Stimulated activated effector memory CD8-positive, alpha-beta T cell treated with anti-CD3 and anti-CD28 coated beads, Interleukin-12 subunit alpha, Interleukin-12 subunit beta, amount 100 ng/mL, for 72 hours (primary cell): ENCODE measurements around the gene LAMC2.

ENCODE experiments used
- ATAC-seq: fragments of 150-1000 bp; cut with Tn5 transposase; 2 replicates; pipeline ENCODE4 v1.10.0; 2021
- DNase-seq, 2 donors: peaks; one replicate each; pipeline ENCODE4 v3.0.0; 2021 to 2022; ENCODE audit warnings: low spot score in 2 of 2
- H3K27ac Mint-ChIP-seq: one replicate; pipeline ENCODE4 v1.8.0; 2022; ENCODE audit warnings: mild to moderate bottlenecking, mixed read lengths
- H3K36me3 Mint-ChIP-seq: one replicate; pipeline ENCODE4 v1.8.0; 2022; ENCODE audit warnings: mild to moderate bottlenecking, mixed read lengths
- H3K4me1 Mint-ChIP-seq: one replicate; pipeline ENCODE4 v1.8.0; 2022; ENCODE audit warnings: mixed read lengths
- H3K4me3 Mint-ChIP-seq: one replicate; pipeline ENCODE4 v1.8.0; 2022; ENCODE audit warnings: mild to moderate bottlenecking, mixed read lengths
- H3K9me3 Mint-ChIP-seq: one replicate; pipeline ENCODE4 v1.8.0; 2022; ENCODE audit warnings: mixed read lengths

Gene LAMC2

DNA sequence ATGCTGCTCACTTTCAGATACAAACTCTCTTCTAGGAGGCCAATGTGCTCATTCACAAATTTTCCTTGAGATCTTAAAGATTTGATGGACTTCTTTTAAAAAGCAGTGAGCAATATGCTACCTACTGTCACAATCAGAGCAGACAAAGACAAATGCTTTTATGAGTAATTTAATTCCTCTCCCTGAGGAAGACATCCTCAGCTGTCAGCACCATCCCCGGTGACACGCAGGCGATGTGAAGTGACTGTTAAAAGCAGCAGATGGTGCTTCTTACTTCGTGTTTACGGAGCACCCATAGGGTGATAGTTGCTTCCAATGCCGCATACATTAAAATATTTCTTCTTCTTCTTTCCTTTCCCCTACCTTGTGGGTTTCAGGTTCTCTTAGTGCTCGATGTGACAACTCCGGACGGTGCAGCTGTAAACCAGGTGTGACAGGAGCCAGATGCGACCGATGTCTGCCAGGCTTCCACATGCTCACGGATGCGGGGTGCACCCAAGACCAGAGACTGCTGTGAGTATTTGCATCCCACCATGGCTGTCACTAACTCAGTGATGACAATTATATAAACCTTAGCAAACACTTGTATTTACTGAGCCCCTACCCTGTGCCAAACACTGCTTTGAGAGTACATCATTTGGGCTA, 29.1 kb downstream of the LAMC2 start:
- no peak overlapping the region for H3K27ac Mint-ChIP-seq
- ATAC-seq = no peak
- no peaks in the 10 kb centered on the region for H3K36me3 Mint-ChIP-seq
- H3K9me3 Mint-ChIP-seq = no peaks in the 10 kb centered on the region
- DNase-seq = no peak
- H3K4me1 Mint-ChIP-seq = no peaks in the 10 kb centered on the region
- no peak overlapping the region for H3K4me3 Mint-ChIP-seq

DNA sequence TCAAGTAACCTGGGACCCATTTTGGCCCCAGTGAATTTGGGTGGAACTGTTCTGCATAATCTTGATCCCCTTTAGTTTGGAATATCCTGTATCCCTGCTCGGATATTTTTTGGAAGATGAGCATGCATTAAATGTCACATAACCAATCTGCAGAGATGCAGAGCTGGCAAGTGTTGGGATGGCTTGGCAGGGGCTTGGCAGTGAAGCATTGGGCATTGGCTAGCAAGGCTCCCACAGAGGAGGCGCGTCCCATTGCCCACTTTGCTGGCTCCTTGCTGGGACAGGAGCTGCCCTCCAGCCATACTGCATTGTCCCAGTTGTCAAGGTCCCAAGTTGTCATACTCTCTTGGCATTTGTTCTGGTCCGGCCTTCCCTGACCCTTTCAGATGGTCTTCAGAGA, 29.9 kb downstream of the LAMC2 start:
- ATAC-seq (no peak), DNase-seq (no peak)
- Mint-ChIP-seq H3K9me3 (no peaks in the 10 kb centered on the region), H3K36me3 (no peaks in the 10 kb centered on the region), H3K4me1 (no peaks in the 10 kb centered on the region), H3K27ac (no peak overlapping the region), H3K4me3 (no peak overlapping the region)

DNA sequence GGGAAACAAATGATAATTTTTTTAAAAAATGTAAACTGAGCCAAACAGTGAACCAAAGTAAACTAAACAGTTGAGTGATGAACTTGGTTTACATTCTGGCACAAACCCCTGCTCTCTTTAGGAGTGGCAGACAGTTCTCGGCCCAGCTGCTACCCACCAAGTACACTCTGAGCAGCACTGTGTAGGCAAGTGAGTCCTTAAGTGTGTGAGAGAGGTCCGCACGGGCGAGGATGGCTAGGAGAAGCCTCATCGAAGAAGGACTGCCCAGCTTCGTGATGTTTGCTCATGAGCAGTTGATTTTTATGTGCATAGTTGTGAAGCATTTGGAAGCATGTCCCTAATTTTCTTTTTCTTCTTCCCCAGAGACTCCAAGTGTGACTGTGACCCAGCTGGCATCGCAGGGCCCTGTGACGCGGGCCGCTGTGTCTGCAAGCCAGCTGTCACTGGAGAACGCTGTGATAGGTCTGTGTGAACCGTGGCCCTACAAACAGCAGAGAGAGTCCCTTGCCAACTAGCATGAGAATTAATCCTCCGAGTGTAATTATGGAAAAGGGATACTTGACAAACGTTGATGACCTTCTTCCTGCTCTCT, 32.1 kb downstream of the LAMC2 start:
- Mint-ChIP-seq H3K9me3 (no peaks in the 10 kb centered on the region), H3K4me1 (no peaks in the 10 kb centered on the region), H3K36me3 (no peaks in the 10 kb centered on the region), H3K27ac (no peak overlapping the region), H3K4me3 (no peak overlapping the region)
- ATAC-seq = no peak
- DNase-seq = no peak

DNA sequence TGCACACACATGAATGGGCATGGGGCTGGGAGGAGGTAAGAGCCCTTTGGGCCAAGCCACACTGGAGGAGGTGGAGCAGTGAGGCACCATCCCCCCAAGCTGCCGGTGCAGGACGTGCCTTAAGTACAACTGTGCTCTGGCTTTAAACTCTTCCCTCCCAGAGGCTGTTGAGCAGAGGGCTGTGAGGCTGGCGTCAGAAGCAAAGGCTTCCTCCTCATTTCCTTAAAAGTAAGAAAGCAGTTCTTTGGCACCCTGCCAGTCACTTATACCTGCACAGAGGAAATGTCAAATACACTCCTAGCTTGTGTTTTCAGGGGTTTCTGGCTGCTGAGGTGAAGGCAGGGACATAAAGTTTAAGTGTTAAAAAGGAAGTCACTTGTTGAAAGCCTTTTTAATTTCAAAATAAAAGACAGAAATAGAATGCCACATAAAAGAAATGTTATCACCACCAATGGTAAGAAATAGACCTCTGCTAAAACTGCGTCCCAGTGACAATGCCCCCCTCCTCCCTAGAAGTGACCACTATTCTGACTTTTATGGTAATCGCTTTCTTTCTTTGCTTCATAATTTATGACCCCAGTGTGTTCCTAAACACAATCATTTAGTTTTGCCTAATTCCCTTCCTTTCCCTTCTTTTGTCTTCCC, 33.0 kb downstream of the LAMC2 start:
- Mint-ChIP-seq H3K9me3 (no peaks in the 10 kb centered on the region), H3K27ac (no peak overlapping the region), H3K36me3 (no peaks in the 10 kb centered on the region), H3K4me1 (no peaks in the 10 kb centered on the region), H3K4me3 (no peak overlapping the region)
- ATAC-seq = peak; percentile 9
- DNase-seq = no peak

DNA sequence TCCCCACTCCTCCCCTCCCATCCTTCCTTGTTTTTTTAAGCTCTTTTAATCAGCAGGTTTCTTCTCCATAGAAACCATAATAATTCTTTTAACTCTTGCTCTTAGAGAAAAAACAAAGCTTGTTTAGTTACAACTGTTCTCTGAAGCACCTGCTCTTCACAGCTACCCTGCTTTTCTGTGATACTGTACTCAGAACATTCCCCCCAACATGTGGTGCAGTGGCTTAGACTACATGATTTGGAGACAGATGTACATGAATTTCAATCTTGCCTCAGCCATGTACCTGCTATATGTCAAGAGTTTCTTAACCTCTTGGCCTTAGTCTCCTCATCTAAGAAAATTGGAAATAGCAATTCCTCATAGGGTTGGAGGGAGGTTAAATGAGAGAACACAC, 33.5 kb downstream of the LAMC2 start:
- no peak overlapping the region for H3K27ac Mint-ChIP-seq
- DNase-seq = no peak
- no peaks in the 10 kb centered on the region for H3K4me1 Mint-ChIP-seq
- H3K36me3 Mint-ChIP-seq = no peaks in the 10 kb centered on the region
- no peaks in the 10 kb centered on the region for H3K9me3 Mint-ChIP-seq
- ATAC-seq = no peak
- H3K4me3 Mint-ChIP-seq = no peak overlapping the region

- H3K4me3 Mint-ChIP-seq = no peak overlapping the region
- peaks cover 7% of the 10 kb centered on the region for H3K4me1 Mint-ChIP-seq
- no peaks in the 10 kb centered on the region for H3K36me3 Mint-ChIP-seq
- H3K9me3 Mint-ChIP-seq = no peaks in the 10 kb centered on the region
- H3K27ac Mint-ChIP-seq = no peak overlapping the region
- ATAC-seq (no peak), DNase-seq (no peak)
Observed at GRCh38 chr1:183222909-183223308, 36.8 kb downstream of the LAMC2 start.

GRCh38 chr1:183223467-183223866, 37.4 kb downstream of the LAMC2 start:
- Mint-ChIP-seq H3K36me3 (no peaks in the 10 kb centered on the region), H3K4me1 (peaks cover 7% of the 10 kb centered on the region), H3K9me3 (no peaks in the 10 kb centered on the region), H3K4me3 (no peak overlapping the region), H3K27ac (no peak overlapping the region)
- no peak for ATAC-seq
- DNase-seq = no peak

- H3K36me3 Mint-ChIP-seq = no peaks in the 10 kb centered on the region
- peaks cover 7% of the 10 kb centered on the region for H3K4me1 Mint-ChIP-seq
- DNase-seq (no peak), ATAC-seq (no peak)
- H3K4me3 Mint-ChIP-seq = no peak overlapping the region
- H3K27ac Mint-ChIP-seq = no peak overlapping the region
- no peaks in the 10 kb centered on the region for H3K9me3 Mint-ChIP-seq
Observed at GRCh38 chr1:183226361-183226760, 40.3 kb downstream of the LAMC2 start.

- no peaks in the 10 kb centered on the region for H3K36me3 Mint-ChIP-seq
- no peak overlapping the region for H3K27ac Mint-ChIP-seq
- H3K9me3 Mint-ChIP-seq = no peaks in the 10 kb centered on the region
- peaks cover 7% of the 10 kb centered on the region for H3K4me1 Mint-ChIP-seq
- DNase-seq (no peak), ATAC-seq (peak; percentile 45)
- H3K4me3 Mint-ChIP-seq = no peak overlapping the region
Observed at GRCh38 chr1:183226963-183227362, 40.9 kb downstream of the LAMC2 start.

DNA sequence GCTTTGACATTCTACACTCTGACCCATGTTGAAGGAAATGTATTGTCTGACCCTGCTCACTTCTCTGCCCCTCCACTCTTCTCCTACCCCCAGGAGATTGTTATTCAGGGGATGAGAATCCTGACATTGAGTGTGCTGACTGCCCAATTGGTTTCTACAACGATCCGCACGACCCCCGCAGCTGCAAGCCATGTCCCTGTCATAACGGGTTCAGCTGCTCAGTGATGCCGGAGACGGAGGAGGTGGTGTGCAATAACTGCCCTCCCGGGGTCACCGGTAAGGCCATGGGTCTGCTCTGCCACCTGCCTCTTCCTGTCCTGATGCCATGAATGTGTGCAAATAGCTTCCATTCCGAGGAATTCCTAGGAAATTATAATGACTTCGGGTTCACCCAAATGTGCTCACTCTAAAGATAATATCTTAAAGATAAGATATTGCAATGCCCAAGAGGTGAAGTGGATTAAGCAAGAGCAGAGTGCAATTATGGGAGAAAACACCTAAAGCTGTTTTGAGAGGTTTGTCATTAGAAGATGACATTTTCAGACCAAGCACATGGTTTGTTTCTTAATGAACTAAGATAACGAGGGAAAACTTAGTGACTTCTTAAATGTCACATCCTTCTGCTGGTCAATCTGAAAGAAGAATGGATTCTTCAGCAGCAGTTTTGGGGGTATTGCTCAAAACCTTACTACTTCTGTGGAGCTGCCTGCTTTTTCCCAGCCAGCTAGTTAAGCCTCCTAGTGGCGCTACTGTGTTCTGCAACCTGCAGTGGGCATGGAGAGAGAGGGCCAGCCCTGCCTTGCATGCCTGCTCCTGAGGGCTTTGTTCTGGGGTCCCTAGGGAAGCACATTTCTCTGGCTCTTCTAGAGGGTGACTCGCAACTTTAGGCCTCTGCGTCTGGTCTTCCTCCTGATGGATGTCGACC, 41.6 kb downstream of the LAMC2 start:
- Mint-ChIP-seq H3K4me3 (no peak overlapping the region), H3K27ac (no peak overlapping the region), H3K36me3 (no peaks in the 10 kb centered on the region), H3K4me1 (peaks cover 7% of the 10 kb centered on the region), H3K9me3 (no peaks in the 10 kb centered on the region)
- DNase-seq (peak; percentile 9 to 61), ATAC-seq (peak; percentile 39)

GRCh38 chr1:183228347-183229220, 42.5 kb downstream of the LAMC2 start:
- ATAC-seq (no peak), DNase-seq (no peak)
- Mint-ChIP-seq H3K27ac (no peak overlapping the region), H3K4me1 (peaks cover 7% of the 10 kb centered on the region), H3K4me3 (no peak overlapping the region), H3K36me3 (no peaks in the 10 kb centered on the region), H3K9me3 (no peaks in the 10 kb centered on the region)

DNA sequence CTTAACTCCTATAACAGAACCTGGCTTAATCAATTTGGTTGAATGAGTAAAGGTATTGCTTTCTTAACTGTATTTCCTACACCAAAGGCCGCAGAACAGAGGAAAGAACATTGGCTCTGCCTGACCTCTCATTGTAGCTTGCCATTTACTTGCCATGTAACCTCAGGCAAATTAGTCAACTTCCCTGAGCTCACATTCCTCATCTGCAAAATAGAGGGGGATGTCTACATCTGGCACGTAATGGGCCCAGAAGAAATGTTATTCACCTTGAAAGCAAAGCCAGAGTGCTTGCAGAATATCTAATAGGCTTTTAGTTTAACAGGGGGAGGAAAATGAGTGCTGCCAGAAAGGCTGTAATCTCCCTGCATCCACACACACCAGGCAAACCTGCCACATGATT, 44.3 kb downstream of the LAMC2 start:
- H3K4me1 Mint-ChIP-seq = peaks cover 7% of the 10 kb centered on the region
- no peaks in the 10 kb centered on the region for H3K36me3 Mint-ChIP-seq
- no peak overlapping the region for H3K4me3 Mint-ChIP-seq
- H3K9me3 Mint-ChIP-seq = no peaks in the 10 kb centered on the region
- ATAC-seq (no peak), DNase-seq (no peak)
- H3K27ac Mint-ChIP-seq = no peak overlapping the region

GRCh38 chr1:183231545-183231944, 45.5 kb downstream of the LAMC2 start:
- Mint-ChIP-seq H3K36me3 (no peaks in the 10 kb centered on the region), H3K4me1 (peaks cover 6% of the 10 kb centered on the region), H3K9me3 (no peaks in the 10 kb centered on the region), H3K27ac (no peak overlapping the region), H3K4me3 (no peak overlapping the region)
- ATAC-seq = no peak
- DNase-seq = no peak

DNA sequence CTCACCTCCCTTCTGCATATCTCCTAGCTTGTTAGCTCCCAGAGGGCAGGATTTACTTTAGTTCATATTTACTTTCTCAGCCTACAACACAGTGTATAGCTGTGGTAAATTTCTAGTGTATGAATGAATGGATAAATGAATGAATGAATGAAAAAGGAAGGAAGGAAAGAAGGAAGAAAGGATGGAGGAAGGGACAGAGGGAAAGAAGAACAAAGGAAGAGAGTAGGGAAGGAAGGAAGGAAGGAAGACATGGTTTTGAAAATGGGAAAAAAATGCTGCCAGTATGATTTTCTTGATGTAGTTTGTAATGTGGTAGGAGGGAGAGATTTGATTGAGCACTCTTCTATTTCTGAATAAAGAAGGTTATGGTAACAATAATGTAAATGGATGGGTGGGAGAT, 47.0 kb downstream of the LAMC2 start:
- Mint-ChIP-seq H3K27ac (no peak overlapping the region), H3K9me3 (no peaks in the 10 kb centered on the region), H3K4me3 (no peak overlapping the region), H3K36me3 (no peaks in the 10 kb centered on the region), H3K4me1 (no peaks in the 10 kb centered on the region)
- no peak for DNase-seq
- no peak for ATAC-seq
